Common myeloid progenitor, CD34-positive (primary cell): Measurements from ENCODE around the gene LARP1.

Experiments used
- CTCF ChIA-PET: fragments of 350-600 bp; sonication (Branson Sonifier 250); formaldehyde crosslinking; loops from one replicate; lab custom pipeline; 2021; ENCODE audit warnings: antibody characterized with exemption; lab: Charles Lee
- POLR2A ChIA-PET: fragments of 350-600 bp; sonication (Branson Sonifier 250); formaldehyde crosslinking; loops from one replicate; lab custom pipeline; 2021; ENCODE audit warnings: antibody characterized with exemption; lab: Charles Lee
- DNase-seq, 3 donors: peaks; one replicate each; pipeline versions ENCODE4 v3.0.0 to v3.0.0-alpha.2; 2013
- H3K27ac ChIP-seq, 2 experiments: 1 replicate in 1 of 2; 2 replicates in 1 of 2; pipeline ENCODE4 v1.7.0; 2013; ENCODE audit warnings: inconsistent platforms in 2 of 2, low read length in 2 of 2, mild to moderate bottlenecking in 2 of 2, low read depth in 1 of 2, moderate library complexity in 1 of 2; ENCODE audit not compliant: severe bottlenecking in 2 of 2, insufficient read depth in 1 of 2, poor library complexity in 1 of 2
- H3K27me3 ChIP-seq, 5 experiments: replicated peaks in 2 of 5; 1 replicate in 3 of 5; 2 replicates in 2 of 5; pipeline versions ENCODE4 v1.6.1 to v1.7.0; 2013; ENCODE audit warnings: low read length in 4 of 5, mild to moderate bottlenecking in 2 of 5, moderate library complexity in 2 of 5, inconsistent platforms in 1 of 5; ENCODE audit not compliant: insufficient read depth in 5 of 5, control insufficient read depth in 4 of 5
- H3K36me3 ChIP-seq, 4 experiments: 1 replicate in 2 of 4; 2 replicates in 2 of 4; pipeline versions ENCODE4 v1.6.1 to v1.7.0; 2013; ENCODE audit warnings: low read length in 3 of 4, control low read depth in 1 of 4, mild to moderate bottlenecking in 1 of 4; ENCODE audit not compliant: control insufficient read depth in 4 of 4, insufficient read depth in 4 of 4
- H3K4me1 ChIP-seq, 4 experiments: 1 replicate in 3 of 4; 2 replicates in 1 of 4; pipeline versions ENCODE4 v1.6.1 to v1.7.1; 2013; ENCODE audit warnings: low read length in 3 of 4, mild to moderate bottlenecking in 3 of 4, control low read depth in 1 of 4, inconsistent platforms in 1 of 4, moderate library complexity in 1 of 4; ENCODE audit not compliant: control insufficient read depth in 4 of 4, insufficient read depth in 4 of 4; ENCODE audit errors: control extremely low read depth in 1 of 4
- H3K4me3 ChIP-seq, 7 experiments: 1 replicate in 4 of 7; 2 replicates in 3 of 7; pipeline versions ENCODE4 v1.5.1 to v1.7.0; 2013; ENCODE audit warnings: mild to moderate bottlenecking in 7 of 7, low read length in 6 of 7, moderate library complexity in 6 of 7, inconsistent platforms in 2 of 7, low read depth in 2 of 7, control low read depth in 1 of 7; ENCODE audit not compliant: insufficient read depth in 4 of 7, control insufficient read depth in 1 of 7; ENCODE audit errors: extremely low read depth in 1 of 7
- H3K9me3 ChIP-seq, 5 experiments: 1 replicate in 4 of 5; 2 replicates in 1 of 5; pipeline versions ENCODE4 v1.6.1 to v1.7.1; 2013; ENCODE audit warnings: low read length in 4 of 5, mild to moderate bottlenecking in 2 of 5, inconsistent platforms in 1 of 5, low read depth in 1 of 5, moderate library complexity in 1 of 5; ENCODE audit not compliant: control insufficient read depth in 4 of 5, insufficient read depth in 2 of 5; ENCODE audit errors: control extremely low read depth in 1 of 5
- WGBS: methylation state at CpG from one replicate; pipeline ENCODE4 v1.1.5; 2013; ENCODE audit not compliant: insufficient coverage; 5-methylcytosine and 5-hydroxymethylcytosine counted together

Gene LARP1

GRCh38 chr5:154797762-154798161, 42.6 kb downstream of the LARP1 start:
- CTCF ChIA-PET, result interaction anchor here (1.5 kb wide), 1 partner anchor 17 kb away, joined by 5 read pairs; no protein-coding TSS in a partner anchor
- POLR2A ChIA-PET, result no interaction called here
- H3K27me3 ChIP-seq, result no peaks in the 10 kb centered on the region
- H3K36me3 ChIP-seq, result peaks cover 44 to 90% (median 71%) of the 10 kb centered on the region in 4 experiments
- no peak overlapping the region for H3K4me3 ChIP-seq
- H3K9me3 ChIP-seq, result no peaks in the 10 kb centered on the region
- 100% methylated on average over 2 of the region's 4 CpGs for WGBS
- no peak overlapping the region for H3K27ac ChIP-seq
- no peak for DNase-seq
- no peaks in the 10 kb centered on the region for H3K4me1 ChIP-seq

- CTCF ChIA-PET, result interaction anchor here (1.0 to 1.4 kb wide), 3 partner anchors 31 to 155 kb away, joined by 3 to 5 read pairs (median 3); no protein-coding TSS in a partner anchor
- Histone ChIP-seq H3K27me3 (no peaks in the 10 kb centered on the region), H3K27ac (no peak overlapping the region), H3K4me1 (no peaks in the 10 kb centered on the region), H3K4me3 (no peak overlapping the region), H3K36me3 (peaks cover 43 to 90% (median 74%) of the 10 kb centered on the region in 4 experiments), H3K9me3 (no peaks in the 10 kb centered on the region)
- DNase-seq, result no peak
- POLR2A ChIA-PET, result no interaction called here
These were observed 45.4 kb downstream of the LARP1 start for GRCh38 chr5:154800582-154800981.

- Histone ChIP-seq H3K27me3 (no peaks in the 10 kb centered on the region), H3K9me3 (no peaks in the 10 kb centered on the region), H3K36me3 (peaks cover 45 to 95% (median 79%) of the 10 kb centered on the region in 4 experiments), H3K4me3 (no peak overlapping the region), H3K4me1 (no peaks in the 10 kb centered on the region), H3K27ac (no peak overlapping the region)
- WGBS, result 97% methylated on average over 3 of the region's 3 CpGs
- no peak for DNase-seq
- CTCF ChIA-PET, result interaction anchor here (1.0 to 1.4 kb wide), 4 partner anchors 32 to 155 kb away, joined by 3 to 5 read pairs (median 4); no protein-coding TSS in a partner anchor
- POLR2A ChIA-PET, result no interaction called here
These were observed 45.9 kb downstream of the LARP1 start for GRCh38 chr5:154801083-154801482.

- peaks cover 44 to 96% (median 77%) of the 10 kb centered on the region in 4 experiments for H3K36me3 ChIP-seq
- H3K27me3 ChIP-seq, result no peaks in the 10 kb centered on the region
- ChIA-PET POLR2A (no interaction called here), CTCF (interaction anchor here (1.1 to 1.6 kb wide), 6 partner anchors 9 to 156 kb away, joined by 3 to 5 read pairs (median 4); no protein-coding TSS in a partner anchor)
- H3K27ac ChIP-seq, result no peak overlapping the region
- no peaks in the 10 kb centered on the region for H3K4me1 ChIP-seq
- DNase-seq, result no peak
- no peaks in the 10 kb centered on the region for H3K9me3 ChIP-seq
- H3K4me3 ChIP-seq, result no peak overlapping the region
- 100% methylated on average over 6 of the region's 9 CpGs for WGBS
These were observed 46.9 kb downstream of the LARP1 start for GRCh38 chr5:154802050-154802449.

GRCh38 chr5:154806176-154806575, 51.0 kb downstream of the LARP1 start:
- no peaks in the 10 kb centered on the region for H3K27me3 ChIP-seq
- 96% methylated on average over 4 of the region's 4 CpGs for WGBS
- H3K4me1 ChIP-seq, result no peaks in the 10 kb centered on the region
- H3K4me3 ChIP-seq, result no peak overlapping the region
- peaks cover 38 to 90% (median 78%) of the 10 kb centered on the region in 4 experiments for H3K36me3 ChIP-seq
- ChIA-PET CTCF (interaction anchor here (1.1 kb wide), 1 partner anchor 37 kb away, joined by 3 read pairs; no protein-coding TSS in a partner anchor), POLR2A (no interaction called here)
- H3K27ac ChIP-seq, result no peak overlapping the region
- no peak for DNase-seq
- H3K9me3 ChIP-seq, result no peaks in the 10 kb centered on the region

GRCh38 chr5:154811239-154811638, 56.1 kb downstream of the LARP1 start:
- ChIA-PET CTCF (interaction anchor here (0.7 to 7.2 kb wide), 7 partner anchors 9 to 161 kb away, joined by 3 to 49 read pairs (median 3); no protein-coding TSS in a partner anchor), POLR2A (no interaction called here)
- Histone ChIP-seq H3K27ac (no peak overlapping the region), H3K36me3 (peaks cover 14 to 83% (median 59%) of the 10 kb centered on the region in 4 experiments), H3K4me3 (no peak overlapping the region), H3K4me1 (peaks cover 0 to 28% (median 18%) of the 10 kb centered on the region in 4 experiments), H3K27me3 (no peaks in the 10 kb centered on the region), H3K9me3 (no peaks in the 10 kb centered on the region)
- no peak for DNase-seq
- 95% methylated on average over 5 of the region's 7 CpGs for WGBS

- WGBS, result 62% methylated on average over 2 of the region's 3 CpGs
- Histone ChIP-seq H3K36me3 (peaks cover 15 to 83% (median 61%) of the 10 kb centered on the region in 4 experiments), H3K4me3 (no peak overlapping the region), H3K27ac (no peak overlapping the region), H3K27me3 (no peaks in the 10 kb centered on the region), H3K4me1 (peaks cover 0 to 28% (median 18%) of the 10 kb centered on the region in 4 experiments), H3K9me3 (no peaks in the 10 kb centered on the region)
- DNase-seq, result peak; percentile 72 to 87 (median 83)
- ChIA-PET POLR2A (no interaction called here), CTCF (interaction anchor here (0.9 to 7.2 kb wide), 6 partner anchors 9 to 162 kb away, joined by 3 to 49 read pairs (median 4); no protein-coding TSS in a partner anchor)
These were observed 56.7 kb downstream of the LARP1 start for GRCh38 chr5:154811653-154812465.
